ENCODE data around the gene SEC14L1.
A peak's percentile ranks its signal among the peaks of the same experiment; 100 is the strongest.

SEC14L1 gene

GRCh38 chr17:77116371-77116860 lies 24.4 kb upstream of the SEC14L1 start:
- no peak for DNase-seq

DNA sequence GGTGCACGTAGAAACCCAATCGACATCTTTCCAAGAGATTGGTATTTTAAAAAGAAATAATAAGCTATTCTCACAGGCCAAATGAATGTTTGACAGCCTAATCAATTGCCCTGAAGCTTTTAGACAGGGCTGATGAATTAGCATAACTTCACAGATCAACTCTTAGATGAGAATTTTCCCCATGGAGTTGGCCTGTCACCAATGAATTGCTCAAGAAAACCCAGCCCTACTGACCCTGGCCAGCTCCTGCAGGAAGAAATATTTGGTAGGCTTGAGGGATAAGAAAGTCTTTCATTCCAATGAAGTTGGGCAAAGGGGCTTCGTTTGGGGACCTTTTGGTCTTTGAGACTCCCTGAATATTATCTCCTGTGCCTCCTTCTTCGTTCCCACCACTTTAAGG lies 23.4 kb upstream of the SEC14L1 start:
- DNase-seq: no peak

- DNase-seq: no peak
These were observed 22.4 kb upstream of the SEC14L1 start for GRCh38 chr17:77118251-77118928.

DNA sequence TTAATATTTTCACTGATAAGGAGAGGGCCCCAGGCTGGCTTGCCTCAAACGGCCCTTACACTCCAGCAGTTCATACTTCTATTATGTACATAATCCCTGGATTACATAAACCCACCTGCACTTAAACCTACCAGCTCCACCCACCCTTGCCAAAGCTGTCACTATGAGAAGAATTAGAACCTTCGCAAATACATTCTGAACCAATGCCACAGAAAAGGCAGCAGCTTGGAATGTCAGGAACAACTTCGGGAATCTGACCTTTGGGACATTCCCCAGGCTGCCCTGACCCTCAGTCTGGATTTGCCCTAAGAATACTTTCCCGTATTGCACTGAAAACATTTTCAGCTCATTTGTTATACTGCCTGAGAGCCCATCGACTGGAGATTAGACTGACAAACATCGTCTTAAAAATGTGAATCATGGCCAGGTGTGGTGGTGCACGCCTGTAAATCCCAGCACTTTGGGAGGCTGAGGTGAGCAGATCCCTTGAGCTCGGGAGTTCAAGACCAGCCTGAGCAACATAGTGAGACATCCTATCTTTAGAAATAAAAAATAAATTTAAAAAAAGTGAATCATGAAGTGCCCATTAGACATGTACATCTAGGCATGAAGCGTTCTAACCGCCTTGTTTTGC lies 21.0 kb upstream of the SEC14L1 start:
- DNase-seq: no peak

- no peak for DNase-seq
These were observed 19.9 kb upstream of the SEC14L1 start for GRCh38 chr17:77120868-77121267.

- DNase-seq: no peak
These were observed 16.4 kb upstream of the SEC14L1 start for GRCh38 chr17:77124192-77124889.

- DNase-seq: no peak
These were observed 15.3 kb upstream of the SEC14L1 start for GRCh38 chr17:77125432-77125901.

DNA sequence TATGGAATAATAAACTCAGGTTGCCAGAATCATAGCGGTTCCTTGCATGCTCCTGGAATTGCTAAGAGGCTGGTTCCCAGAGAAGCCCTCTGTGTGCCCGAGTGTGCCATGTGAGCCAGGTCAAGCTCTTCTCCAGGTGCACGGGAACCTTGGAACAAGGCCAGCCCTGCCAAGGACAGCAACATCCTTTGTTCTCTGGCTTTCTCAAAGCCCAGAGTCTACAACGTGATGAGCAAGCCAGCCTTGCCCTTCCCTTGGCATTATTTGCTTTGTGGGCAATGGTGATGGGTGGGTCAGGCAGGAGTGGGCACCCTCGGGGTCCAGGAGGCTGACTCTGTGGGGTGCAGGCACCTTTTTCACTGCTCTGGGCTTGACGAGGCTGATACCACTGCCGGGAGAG lies 14.2 kb upstream of the SEC14L1 start:
- no peak for DNase-seq

GRCh38 chr17:77127735-77128361 lies 12.9 kb upstream of the SEC14L1 start:
- peak; percentile 59 for DNase-seq

DNA sequence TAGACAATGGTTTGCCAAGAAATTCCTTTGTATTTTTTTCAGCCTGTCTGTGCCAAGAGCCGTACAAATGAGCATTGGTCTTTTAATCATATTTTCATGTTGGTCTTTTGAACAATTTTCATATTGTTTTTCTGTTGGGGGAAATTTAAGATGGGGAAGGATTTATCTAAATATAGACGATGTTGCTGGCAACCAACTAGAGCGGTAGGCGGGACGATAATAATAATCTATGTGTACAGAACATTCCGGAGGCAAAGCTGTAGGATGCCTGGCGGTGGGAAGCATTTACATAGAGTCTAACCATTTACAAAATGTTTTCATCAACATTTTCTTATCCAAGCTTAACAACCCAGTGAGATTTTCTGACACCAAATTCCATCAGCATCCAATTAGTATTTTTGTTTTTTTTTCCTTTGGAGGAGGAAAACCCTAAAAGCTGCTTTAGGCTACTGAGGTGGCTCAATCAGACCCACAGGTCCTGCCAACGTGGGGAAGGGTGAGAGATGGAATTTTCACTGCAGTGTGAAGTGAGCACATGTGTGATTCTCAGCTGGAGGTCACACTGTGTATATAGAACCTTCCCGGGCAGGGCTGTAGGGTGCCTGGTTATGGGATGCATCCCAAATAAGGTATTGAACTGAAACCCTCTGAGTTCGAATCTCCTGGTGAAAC lies 11.7 kb upstream of the SEC14L1 start:
- no peak for DNase-seq

- DNase-seq: no peak
These were observed 11.0 kb upstream of the SEC14L1 start for GRCh38 chr17:77129568-77130301.

- DNase-seq: no peak
These were observed 10.2 kb upstream of the SEC14L1 start for GRCh38 chr17:77130525-77130924.

- no peak for DNase-seq
These were observed 8.9 kb upstream of the SEC14L1 start for GRCh38 chr17:77131904-77132303.

DNA sequence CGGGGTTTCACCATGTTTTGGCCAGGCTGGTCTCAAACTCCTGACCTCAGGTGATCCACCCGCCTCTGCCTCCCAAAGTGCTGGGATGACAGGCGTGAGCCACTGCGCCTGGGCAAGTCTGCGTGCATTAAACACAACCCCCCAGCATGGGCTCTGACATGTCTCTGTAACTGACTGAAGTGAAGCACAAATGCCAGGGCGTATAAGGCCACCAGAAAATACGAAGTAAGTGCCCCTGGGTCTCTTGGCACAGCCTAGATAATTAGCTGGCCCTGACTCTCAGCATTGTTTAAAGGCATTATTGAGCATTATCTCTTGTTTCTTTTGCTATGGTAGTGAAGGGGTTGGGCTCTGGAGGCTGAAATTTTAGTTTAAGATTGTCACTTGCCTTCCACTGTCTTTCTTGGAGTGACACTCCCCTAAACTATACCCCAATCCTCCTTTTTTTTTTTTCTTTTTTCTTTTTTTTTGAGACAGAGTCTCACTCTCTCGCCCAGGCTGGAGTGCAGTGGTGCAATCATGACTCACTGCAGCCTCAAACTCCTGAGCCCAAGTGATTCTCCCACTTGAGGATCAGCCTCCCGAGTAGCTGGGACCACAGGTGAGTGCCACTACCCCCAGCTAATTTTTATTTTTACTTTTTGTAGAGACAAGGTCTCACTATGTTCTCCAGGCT lies 8.2 kb upstream of the SEC14L1 start:
- DNase-seq: no peak

DNA sequence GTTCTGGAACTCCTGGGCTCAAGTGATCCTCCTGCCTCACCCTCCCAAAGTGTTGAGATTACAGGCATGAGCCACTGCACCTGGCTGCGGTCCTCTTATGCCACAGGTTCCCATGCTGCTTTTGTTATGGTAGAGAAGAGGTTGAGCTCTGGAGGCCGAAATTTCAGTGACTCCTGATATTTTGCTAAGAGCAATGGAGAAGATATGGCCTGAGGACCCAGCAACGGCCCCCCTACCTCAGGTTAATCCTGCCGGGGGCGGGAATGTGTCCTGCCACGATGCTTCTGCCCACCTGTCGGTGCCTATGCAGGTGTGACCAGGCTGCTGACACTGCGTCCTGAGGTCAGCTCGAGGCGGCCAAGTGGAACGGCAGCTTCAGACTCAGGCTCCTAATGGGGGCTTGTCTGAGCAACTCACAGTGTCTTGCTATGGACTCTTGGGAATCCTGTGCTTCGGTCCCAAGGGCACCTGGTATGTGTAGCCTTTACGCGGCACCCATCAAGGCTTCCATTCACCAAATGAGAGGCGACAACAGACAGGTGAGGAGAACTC lies 7.6 kb upstream of the SEC14L1 start:
- DNase-seq: no peak

- no peak for DNase-seq
These were observed 4.4 kb upstream of the SEC14L1 start for GRCh38 chr17:77136420-77136767.

- no peak for DNase-seq
These were observed 3.7 kb upstream of the SEC14L1 start for GRCh38 chr17:77137111-77137510.

GRCh38 chr17:77137886-77138285 lies 2.9 kb upstream of the SEC14L1 start:
- DNase-seq: peak; percentile 24

- DNase-seq: peak; percentile 98
These were observed 447 bp upstream of the SEC14L1 start for GRCh38 chr17:77140166-77140877.

DNA sequence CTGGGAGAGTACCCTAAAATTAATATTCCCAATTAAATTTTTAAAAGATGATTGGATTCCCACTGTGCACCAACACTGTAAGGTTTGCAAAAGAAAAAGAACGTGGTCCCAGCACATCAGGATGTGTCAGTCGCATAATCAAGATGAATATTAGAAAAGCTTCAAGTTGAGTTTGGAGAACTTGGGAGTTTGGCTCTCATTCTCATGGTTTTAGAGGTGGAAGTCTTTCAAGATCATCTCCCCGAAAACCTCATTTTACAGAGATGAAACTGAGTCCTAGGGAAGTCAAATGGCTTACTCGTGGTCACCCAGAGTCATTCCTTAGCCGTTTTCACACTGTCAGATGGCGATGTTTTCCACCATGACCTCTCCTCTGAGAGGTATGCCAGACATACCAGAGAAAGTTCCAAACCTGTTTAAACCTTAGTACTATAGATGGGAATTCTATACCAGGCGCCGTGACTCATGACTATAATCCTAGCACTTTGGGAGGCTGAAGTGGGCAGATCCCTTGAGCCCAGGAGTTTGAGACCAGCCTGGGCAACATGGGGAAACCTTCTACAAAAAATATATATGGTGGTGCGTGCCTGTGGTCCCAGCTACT lies 1.2 kb downstream of the SEC14L1 start:
- DNase-seq: no peak

Data from stimulated activated naive CD4-positive, alpha-beta T cell treated with Interleukin-2 at 50 U/mL for 16 hours (primary cell).